Measurements from ENCODE around the gene SPATA31C2.
"Not testable (repeated sequence)": the region's sequence is repeated elsewhere in the genome, so short reads cannot be mapped to it uniquely, and the experiment has no call there.

SPATA31C2 gene

GRCh38 chr9:88161144-88161543 is 22.9 kb upstream of the SPATA31C2 start:
- Histone ChIP-seq H3K9me3 (replicated peaks in 1 of 2; ENCODE audit: control insufficient read depth in 2 of 2, insufficient read depth in 1 of 2, low read depth in 1 of 2, low read length in 2 of 2) (no peaks in the 10 kb centered on the region), H2BK15ac (ENCODE audit: low read length) (no peak overlapping the region), H2AFZ (ENCODE audit: low read length) (no peak overlapping the region), H4K8ac (ENCODE audit: low read depth, low read length) (no peak overlapping the region), H3K36me3 (replicated peaks in 1 of 2; ENCODE audit: control insufficient read depth in 2 of 2, insufficient read depth in 2 of 2, low read length in 2 of 2) (no peaks in the 10 kb centered on the region), H3K4me2 (ENCODE audit: insufficient read depth, low read length, poor library complexity, severe bottlenecking) (no peak overlapping the region), H3K23ac (ENCODE audit: low read depth, low read length, poor library complexity) (no peak overlapping the region), H2BK5ac (ENCODE audit: low read length) (no peak overlapping the region), H3K18ac (ENCODE audit: low read length) (no peak overlapping the region), H3K4ac (ENCODE audit: low read length) (no peak overlapping the region), H3K79me1 (ENCODE audit: low read depth, low read length) (no peaks in the 10 kb centered on the region), H3K4me1 (ENCODE audit: control insufficient read depth in 2 of 2, insufficient read depth in 1 of 2, low read depth in 1 of 2, low read length in 2 of 2) (peaks cover 0 to 2% of the 10 kb centered on the region in 2 donors), H2BK120ac (ENCODE audit: low read depth, low read length) (no peak overlapping the region), H2AK5ac (ENCODE audit: low read depth, low read length) (no peak overlapping the region), H4K91ac (ENCODE audit: low read depth, low read length, poor library complexity) (no peak overlapping the region), H2BK12ac (ENCODE audit: low read length) (no peak overlapping the region), H3K27me3 (ENCODE audit: control insufficient read depth in 3 of 3, insufficient read depth in 3 of 3, low read depth in 1 of 3, low read length in 3 of 3) (no peaks in the 10 kb centered on the region), H3K27ac (replicated peaks; ENCODE audit: low read length) (no peak overlapping the region), H3K14ac (ENCODE audit: low read length) (no peak overlapping the region), H3K9ac (ENCODE audit: low read depth, low read length, poor library complexity) (no peak overlapping the region), H3K4me3 (ENCODE audit: low read length in 2 of 2) (no peak overlapping the region)
- WGBS, 2 donors (ENCODE audit: extremely low coverage in 2 of 2, insufficient read length in 2 of 2, insufficient replicate concordance in 1 of 2) = no CpG with 5 or more reads among the region's 6 CpGs
- no peak for DNase-seq (ENCODE audit: low spot score)

DNA sequence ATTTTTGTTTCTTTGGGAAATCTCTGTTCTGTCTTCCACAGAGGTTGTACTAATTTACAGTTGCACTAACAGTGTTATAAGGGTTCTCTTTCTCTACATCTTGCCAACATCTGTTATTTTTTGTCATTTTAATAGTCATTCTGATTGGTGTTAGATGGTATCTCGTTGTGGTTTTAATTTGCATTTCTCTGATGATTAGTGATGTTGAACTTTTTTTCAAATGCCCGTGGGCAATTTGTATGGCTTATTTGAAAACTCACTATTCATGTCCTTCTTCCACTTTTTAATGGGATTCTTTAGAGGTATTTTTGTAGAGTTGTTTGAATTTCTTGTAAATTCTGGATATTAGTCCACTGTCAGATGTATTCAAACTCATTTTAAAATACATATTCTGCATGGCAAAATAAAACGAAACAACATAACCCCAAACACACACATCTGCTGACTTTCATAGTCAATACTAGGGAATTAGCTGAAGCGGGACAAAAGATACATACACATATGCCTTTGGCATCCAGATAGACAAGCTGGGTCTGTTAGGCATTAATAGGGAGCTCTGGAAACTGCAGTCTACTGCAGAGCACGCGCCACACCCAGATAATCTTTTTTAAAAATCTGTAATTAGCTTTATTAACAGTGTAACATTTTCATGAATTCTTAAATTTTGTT is 5.8 kb upstream of the SPATA31C2 start:
- Histone ChIP-seq H2BK120ac (ENCODE audit: low read depth, low read length) (no peak overlapping the region), H3K27ac (replicated peaks; ENCODE audit: low read length) (no peak overlapping the region), H4K8ac (ENCODE audit: low read depth, low read length) (no peak overlapping the region), H3K27me3 (ENCODE audit: control insufficient read depth in 3 of 3, insufficient read depth in 3 of 3, low read depth in 1 of 3, low read length in 3 of 3) (no peaks in the 10 kb centered on the region), H3K9ac (ENCODE audit: low read depth, low read length, poor library complexity) (no peak overlapping the region), H3K79me1 (ENCODE audit: low read depth, low read length) (no peaks in the 10 kb centered on the region), H3K4ac (ENCODE audit: low read length) (no peak overlapping the region), H3K18ac (ENCODE audit: low read length) (no peak overlapping the region), H3K9me3 (replicated peaks in 1 of 2; ENCODE audit: control insufficient read depth in 2 of 2, insufficient read depth in 1 of 2, low read depth in 1 of 2, low read length in 2 of 2) (no peaks in the 10 kb centered on the region), H2BK15ac (ENCODE audit: low read length) (no peak overlapping the region), H3K4me1 (ENCODE audit: control insufficient read depth in 2 of 2, insufficient read depth in 1 of 2, low read depth in 1 of 2, low read length in 2 of 2) (no peaks in the 10 kb centered on the region), H2BK12ac (ENCODE audit: low read length) (no peak overlapping the region), H3K23ac (ENCODE audit: low read depth, low read length, poor library complexity) (no peak overlapping the region), H2AK5ac (ENCODE audit: low read depth, low read length) (no peak overlapping the region), H2BK5ac (ENCODE audit: low read length) (no peak overlapping the region), H3K4me3 (ENCODE audit: low read length in 2 of 2) (no peak overlapping the region), H4K91ac (ENCODE audit: low read depth, low read length, poor library complexity) (no peak overlapping the region), H3K36me3 (replicated peaks in 1 of 2; ENCODE audit: control insufficient read depth in 2 of 2, insufficient read depth in 2 of 2, low read length in 2 of 2) (no peaks in the 10 kb centered on the region), H3K4me2 (ENCODE audit: insufficient read depth, low read length, poor library complexity, severe bottlenecking) (no peak overlapping the region), H2AFZ (ENCODE audit: low read length) (no peak overlapping the region), H3K14ac (ENCODE audit: low read length) (no peak overlapping the region)
- no CpG with 5 or more reads among the region's 6 CpGs for WGBS, 2 donors (ENCODE audit: extremely low coverage in 2 of 2, insufficient read length in 2 of 2, insufficient replicate concordance in 1 of 2)
- no peak for DNase-seq (ENCODE audit: low spot score)

- H2BK5ac ChIP-seq (ENCODE audit: low read length) = no peak overlapping the region
- H2BK12ac ChIP-seq (ENCODE audit: low read length) = no peak overlapping the region
- no peak for DNase-seq (ENCODE audit: low spot score)
- no peak overlapping the region for H2BK15ac ChIP-seq (ENCODE audit: low read length)
- H2AFZ ChIP-seq (ENCODE audit: low read length) = no peak overlapping the region
- H3K4me3 ChIP-seq (ENCODE audit: low read length in 2 of 2) = no peak overlapping the region
- no peaks in the 10 kb centered on the region for H3K27me3 ChIP-seq (ENCODE audit: control insufficient read depth in 3 of 3, insufficient read depth in 3 of 3, low read depth in 1 of 3, low read length in 3 of 3)
- no peak overlapping the region for H3K23ac ChIP-seq (ENCODE audit: low read depth, low read length, poor library complexity)
- H3K14ac ChIP-seq (ENCODE audit: low read length) = no peak overlapping the region
- H3K18ac ChIP-seq (ENCODE audit: low read length) = no peak overlapping the region
- H2AK5ac ChIP-seq (ENCODE audit: low read depth, low read length) = no peak overlapping the region
- H3K27ac ChIP-seq (replicated peaks; ENCODE audit: low read length) = no peak overlapping the region
- H3K36me3 ChIP-seq (replicated peaks in 1 of 2; ENCODE audit: control insufficient read depth in 2 of 2, insufficient read depth in 2 of 2, low read length in 2 of 2) = no peaks in the 10 kb centered on the region
- no peaks in the 10 kb centered on the region for H3K79me1 ChIP-seq (ENCODE audit: low read depth, low read length)
- no peak overlapping the region for H2BK120ac ChIP-seq (ENCODE audit: low read depth, low read length)
- no peak overlapping the region for H3K4ac ChIP-seq (ENCODE audit: low read length)
- no peak overlapping the region for H3K9ac ChIP-seq (ENCODE audit: low read depth, low read length, poor library complexity)
- H3K4me2 ChIP-seq (ENCODE audit: insufficient read depth, low read length, poor library complexity, severe bottlenecking) = no peak overlapping the region
- no peak overlapping the region for H4K8ac ChIP-seq (ENCODE audit: low read depth, low read length)
- H3K4me1 ChIP-seq (ENCODE audit: control insufficient read depth in 2 of 2, insufficient read depth in 1 of 2, low read depth in 1 of 2, low read length in 2 of 2) = no peaks in the 10 kb centered on the region
- H3K9me3 ChIP-seq (replicated peaks in 1 of 2; ENCODE audit: control insufficient read depth in 2 of 2, insufficient read depth in 1 of 2, low read depth in 1 of 2, low read length in 2 of 2) = no peaks in the 10 kb centered on the region
- H4K91ac ChIP-seq (ENCODE audit: low read depth, low read length, poor library complexity) = no peak overlapping the region
- no CpG with 5 or more reads among the region's 3 CpGs for WGBS, 2 donors (ENCODE audit: extremely low coverage in 2 of 2, insufficient read length in 2 of 2, insufficient replicate concordance in 1 of 2)
These were observed 4.9 kb upstream of the SPATA31C2 start for GRCh38 chr9:88143179-88143578.

- H2BK12ac ChIP-seq (ENCODE audit: low read length); H3K4me3 ChIP-seq (ENCODE audit: low read length in 2 of 2); H3K4me2 ChIP-seq (ENCODE audit: insufficient read depth, low read length, poor library complexity, severe bottlenecking); H2AK5ac ChIP-seq (ENCODE audit: low read depth, low read length); H3K27ac ChIP-seq (replicated peaks; ENCODE audit: low read length); H2BK15ac ChIP-seq (ENCODE audit: low read length); H3K9ac ChIP-seq (ENCODE audit: low read depth, low read length, poor library complexity); H4K91ac ChIP-seq (ENCODE audit: low read depth, low read length, poor library complexity); H3K27me3 ChIP-seq (ENCODE audit: control insufficient read depth in 3 of 3, insufficient read depth in 3 of 3, low read depth in 1 of 3, low read length in 3 of 3); H3K36me3 ChIP-seq (replicated peaks in 1 of 2; ENCODE audit: control insufficient read depth in 2 of 2, insufficient read depth in 2 of 2, low read length in 2 of 2); H3K18ac ChIP-seq (ENCODE audit: low read length); H3K23ac ChIP-seq (ENCODE audit: low read depth, low read length, poor library complexity); H3K9me3 ChIP-seq (replicated peaks in 1 of 2; ENCODE audit: control insufficient read depth in 2 of 2, insufficient read depth in 1 of 2, low read depth in 1 of 2, low read length in 2 of 2); H2BK5ac ChIP-seq (ENCODE audit: low read length); DNase-seq (ENCODE audit: low spot score); H3K14ac ChIP-seq (ENCODE audit: low read length); H2AFZ ChIP-seq (ENCODE audit: low read length); H2BK120ac ChIP-seq (ENCODE audit: low read depth, low read length); H4K8ac ChIP-seq (ENCODE audit: low read depth, low read length); H3K4me1 ChIP-seq (ENCODE audit: control insufficient read depth in 2 of 2, insufficient read depth in 1 of 2, low read depth in 1 of 2, low read length in 2 of 2); H3K4ac ChIP-seq (ENCODE audit: low read length); H3K79me1 ChIP-seq (ENCODE audit: low read depth, low read length): not testable (repeated sequence)
- no CpG with 5 or more reads among the region's 12 CpGs for WGBS, 2 donors (ENCODE audit: extremely low coverage in 2 of 2, insufficient read length in 2 of 2, insufficient replicate concordance in 1 of 2)
These were observed 4.7 kb downstream of the SPATA31C2 start for GRCh38 chr9:88133552-88133951.

Measured in neuronal stem cell (in vitro differentiated cells).